Liver (tissue), 9 donors: ENCODE measurements around the gene ANKS3. TPM values are rescaled to one million over a fixed set of nuclear protein-coding genes. Genes with fewer than 3 reads are reported as not detected.

Experiments used
- DNase-seq: peaks from one replicate; pipeline ENCODE4 v3.0.0-alpha.2; 2017; ENCODE audit warnings: low spot score
- H3K27ac ChIP-seq, 2 donors: one replicate each; pipeline ENCODE4 v1.7.0; 2013; ENCODE audit warnings: inconsistent platforms in 2 of 2, low read length in 2 of 2, control low read depth in 1 of 2, low read depth in 1 of 2, mild to moderate bottlenecking in 1 of 2
- H3K27me3 ChIP-seq, 4 donors: one replicate each; pipeline versions ENCODE4 v1.6.1 to v1.7.0; 2013; ENCODE audit warnings: low read length in 3 of 4, inconsistent platforms in 1 of 4, mild to moderate bottlenecking in 1 of 4, moderate library complexity in 1 of 4; ENCODE audit not compliant: control insufficient read depth in 4 of 4, insufficient read depth in 4 of 4
- H3K36me3 ChIP-seq, 4 donors: one replicate each; pipeline versions ENCODE4 v1.6.1 to v1.7.0; 2013; ENCODE audit warnings: low read length in 3 of 4, mild to moderate bottlenecking in 3 of 4, low read depth in 1 of 4, moderate library complexity in 1 of 4; ENCODE audit not compliant: control insufficient read depth in 4 of 4, insufficient read depth in 3 of 4
- H3K4me1 ChIP-seq, 4 donors: one replicate each; pipeline versions ENCODE4 v1.6.1 to v1.7.0; 2013; ENCODE audit warnings: low read length in 3 of 4, mild to moderate bottlenecking in 3 of 4, moderate library complexity in 1 of 4; ENCODE audit not compliant: control insufficient read depth in 4 of 4, insufficient read depth in 4 of 4
- H3K4me3 ChIP-seq, 3 donors: one replicate each; pipeline versions ENCODE4 v1.6.1 to v1.7.0; 2013; ENCODE audit warnings: low read length in 3 of 3, control low read depth in 1 of 3, low read depth in 1 of 3, mild to moderate bottlenecking in 1 of 3
- H3K9ac ChIP-seq, 2 donors: one replicate each; pipeline ENCODE4 v1.7.0; 2013; ENCODE audit warnings: low read length in 2 of 2, mild to moderate bottlenecking in 2 of 2, moderate library complexity in 2 of 2, control low read depth in 1 of 2, low read depth in 1 of 2
- H3K9me3 ChIP-seq, 4 donors: one replicate each; pipeline versions ENCODE4 v1.6.1 to v1.7.0; 2013; ENCODE audit warnings: low read length in 3 of 4; ENCODE audit not compliant: control insufficient read depth in 4 of 4
- ATF3 ChIP-seq: IDR thresholded peaks from 2 replicates; pipeline ENCODE4 v1.6.1; 2016; ENCODE audit warnings: antibody characterized with exemption
- CTCF ChIP-seq: fragments of 150-350 bp; IDR thresholded peaks from 2 replicates; pipeline ENCODE4 v1.5.1; 2017; ENCODE audit warnings: improper control_type of control experiment, low read depth, low read length; ENCODE audit not compliant: missing input control
- EGR1 ChIP-seq, 2 donors: IDR thresholded peaks; 2 replicates each; pipeline ENCODE4 v1.6.1; 2016 to 2018; ENCODE audit warnings: antibody characterized with exemption in 2 of 2, low read depth in 2 of 2
- FOXA1 ChIP-seq: IDR thresholded peaks from 2 replicates; pipeline ENCODE4 v1.6.1; 2016; ENCODE audit warnings: antibody characterized with exemption
- FOXA2 ChIP-seq: IDR thresholded peaks from 2 replicates; pipeline ENCODE4 v1.6.1; 2016; ENCODE audit warnings: antibody characterized with exemption
- GABPA ChIP-seq, 2 donors: IDR thresholded peaks in 1 of 2; conservative IDR thresholded peaks in 1 of 2; 2 replicates each; pipeline ENCODE4 v1.6.1; 2016; ENCODE audit warnings: antibody characterized with exemption in 2 of 2, mild to moderate bottlenecking in 1 of 2, moderate library complexity in 1 of 2
- HNF4A ChIP-seq, 2 donors: conservative IDR thresholded peaks; 2 replicates each; pipeline ENCODE4 v1.6.1; 2016; ENCODE audit warnings: antibody characterized with exemption in 2 of 2, mild to moderate bottlenecking in 2 of 2
- HNF4G ChIP-seq: IDR thresholded peaks from 2 replicates; pipeline ENCODE4 v1.6.1; 2016; ENCODE audit warnings: antibody characterized with exemption
- JUND ChIP-seq, 2 donors: IDR thresholded peaks; 2 replicates each; pipeline ENCODE4 v1.6.1; 2016; ENCODE audit warnings: antibody characterized with exemption in 2 of 2
- NR2F2 ChIP-seq: IDR thresholded peaks from 2 replicates; pipeline ENCODE4 v1.6.1; 2016; ENCODE audit warnings: antibody characterized with exemption
- RAD21 ChIP-seq, 2 donors: IDR thresholded peaks; 2 replicates each; pipeline ENCODE4 v1.6.1; 2016; ENCODE audit warnings: antibody characterized with exemption in 2 of 2, mild to moderate bottlenecking in 2 of 2
- REST ChIP-seq: IDR thresholded peaks from 2 replicates; pipeline ENCODE4 v1.6.1; 2016; ENCODE audit warnings: antibody characterized with exemption, mild to moderate bottlenecking
- RXRA ChIP-seq, 2 donors: IDR thresholded peaks; 2 replicates each; pipeline ENCODE4 v1.6.1; 2017 to 2018; ENCODE audit warnings: antibody characterized with exemption in 2 of 2, mild to moderate bottlenecking in 1 of 2
- SP1 ChIP-seq: IDR thresholded peaks from 2 replicates; pipeline ENCODE4 v1.6.1; 2018; ENCODE audit warnings: antibody characterized with exemption, mild to moderate bottlenecking
- TAF1 ChIP-seq: conservative IDR thresholded peaks from 2 replicates; pipeline ENCODE4 v1.6.1; 2016; ENCODE audit warnings: antibody characterized with exemption, mild to moderate bottlenecking
- YY1 ChIP-seq: IDR thresholded peaks from 2 replicates; pipeline ENCODE4 v1.6.1; 2016; ENCODE audit warnings: antibody characterized with exemption, mild to moderate bottlenecking
- WGBS: extraction: QIAGEN DNeasy Blood & Tissue Kit; methylation state at CpG from one replicate; pipeline ENCODE4 v1.1.7; 2013; 5-methylcytosine and 5-hydroxymethylcytosine counted together
- polyA plus RNA-seq, 2 donors: library from polyadenylated mRNA; stranded (reverse) in 1 of 2; unstranded in 1 of 2; fragments of 200-250 nt in 1 of 2; fragments of >200 nt in 1 of 2; fragmentation: Nextera tagmentation in 1 of 2; extraction: Ambion mirVana in 1 of 2; gene quantifications; one replicate each; pipeline versions ENCODE4 v1.2.1 to v1.2.3, GENCODE V29; 2013 to 2015
- total RNA-seq, 2 donors: library from RNA; depleted of rRNA; stranded (reverse); fragments of >200 nt; gene quantifications; one replicate each; pipeline ENCODE4 v1.2.3, GENCODE V29; 2014
- TF ChIP-seq, protein P1 (sequence below): IDR thresholded peaks from 2 replicates; pipeline ENCODE4 v1.6.1; 2016; ENCODE audit warnings: antibody characterized with exemption
- TF ChIP-seq, protein P2 (sequence below): IDR thresholded peaks from 2 replicates; pipeline ENCODE4 v1.6.1; 2016; ENCODE audit warnings: antibody characterized with exemption
- donor health status: healthy.
- donor health status: healthy.
- donor health status: healthy.
- donor health status: healthy.
- donor health status: healthy.

ANKS3 gene
- total RNA-seq (10 to 100 TPM in 1 of 2 donors, 1 to 10 TPM in 1; 4.1 to 14.0 TPM), polyA plus RNA-seq (1 to 10 TPM; 4.0 to 5.3 TPM)

- no peaks in the 10 kb centered on the region for H3K27me3 ChIP-seq
- H3K4me3 ChIP-seq: peak within 1 kb of the TSS; percentile 79 to 92 (median 87)
- peak within 1 kb of the TSS; percentile 84 to 92 for H3K27ac ChIP-seq
- peaks cover 0 to 9% (median 4%) of the 10 kb centered on the region in 4 donors for H3K36me3 ChIP-seq
- peak; percentile 86 for DNase-seq
- WGBS: under 1% methylated on average over 70 of the region's 70 CpGs
- peak; percentile 86 for TF ChIP-seq REST
- TF ChIP-seq HNF4A (conservative IDR thresholded peaks at IDR 0.05): no peak
- TF ChIP-seq FOXA1: no peak
- TF ChIP-seq NR2F2: no peak
- no peak for TF ChIP-seq ATF3
- TF ChIP-seq RAD21 (IDR thresholded peaks at IDR 0.05): peak in 1 of 2 donors; percentile 40
- TF ChIP-seq, protein P1, sequence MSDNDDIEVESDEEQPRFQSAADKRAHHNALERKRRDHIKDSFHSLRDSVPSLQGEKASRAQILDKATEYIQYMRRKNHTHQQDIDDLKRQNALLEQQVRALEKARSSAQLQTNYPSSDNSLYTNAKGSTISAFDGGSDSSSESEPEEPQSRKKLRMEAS: no peak
- no peak for TF ChIP-seq JUND (IDR thresholded peaks at IDR 0.05)
- peak; percentile 85 for TF ChIP-seq SP1
- no peak for TF ChIP-seq HNF4G
- no peak for TF ChIP-seq EGR1 (IDR thresholded peaks at IDR 0.05; ENCODE audit: low read depth in 2 of 2)
- TF ChIP-seq RXRA (IDR thresholded peaks at IDR 0.05): peak in 1 of 2 donors; percentile 24
- TF ChIP-seq TAF1: no peak
- peak; percentile 74 to 94 for TF ChIP-seq GABPA (IDR thresholded peaks at IDR 0.05 in 1 of 2, conservative IDR thresholded peaks at IDR 0.05 in 1 of 2)
- TF ChIP-seq FOXA2: no peak
- no peak for TF ChIP-seq CTCF
- TF ChIP-seq, protein P2, sequence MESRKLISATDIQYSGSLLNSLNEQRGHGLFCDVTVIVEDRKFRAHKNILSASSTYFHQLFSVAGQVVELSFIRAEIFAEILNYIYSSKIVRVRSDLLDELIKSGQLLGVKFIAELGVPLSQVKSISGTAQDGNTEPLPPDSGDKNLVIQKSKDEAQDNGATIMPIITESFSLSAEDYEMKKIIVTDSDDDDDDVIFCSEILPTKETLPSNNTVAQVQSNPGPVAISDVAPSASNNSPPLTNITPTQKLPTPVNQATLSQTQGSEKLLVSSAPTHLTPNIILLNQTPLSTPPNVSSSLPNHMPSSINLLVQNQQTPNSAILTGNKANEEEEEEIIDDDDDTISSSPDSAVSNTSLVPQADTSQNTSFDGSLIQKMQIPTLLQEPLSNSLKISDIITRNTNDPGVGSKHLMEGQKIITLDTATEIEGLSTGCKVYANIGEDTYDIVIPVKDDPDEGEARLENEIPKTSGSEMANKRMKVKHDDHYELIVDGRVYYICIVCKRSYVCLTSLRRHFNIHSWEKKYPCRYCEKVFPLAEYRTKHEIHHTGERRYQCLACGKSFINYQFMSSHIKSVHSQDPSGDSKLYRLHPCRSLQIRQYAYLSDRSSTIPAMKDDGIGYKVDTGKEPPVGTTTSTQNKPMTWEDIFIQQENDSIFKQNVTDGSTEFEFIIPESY: peak; percentile 34
- peak; percentile 56 for TF ChIP-seq YY1
- H3K9ac ChIP-seq: peak within 1 kb of the TSS; percentile 0 to 75
- no peaks in the 10 kb centered on the region for H3K9me3 ChIP-seq
- peaks cover 2 to 12% (median 9%) of the 10 kb centered on the region in 4 donors for H3K4me1 ChIP-seq
Measured at GRCh38 chr16:4734063-4734729, at the start of gene ANKS3, which contains the start of gene DNAAF8. Gene ANKS3 (minus strand): TSS chr16:4734271. CDS start chr16:4730149, 4,122 bp downstream. Gene DNAAF8 (plus strand): TSS chr16:4734537. CDS start chr16:4736515, 1,978 bp downstream.
